Endothelial cell of hepatic sinusoid (primary cell): Measurements from ENCODE around the gene PEX3.

Source experiments
- in situ Hi-C: cut with HindIII; loops from 2 replicates; pipeline ENCODE4 v1.10.0; 2017; ENCODE audit warnings: low sequenced_read_pairs

Gene PEX3, protein sequence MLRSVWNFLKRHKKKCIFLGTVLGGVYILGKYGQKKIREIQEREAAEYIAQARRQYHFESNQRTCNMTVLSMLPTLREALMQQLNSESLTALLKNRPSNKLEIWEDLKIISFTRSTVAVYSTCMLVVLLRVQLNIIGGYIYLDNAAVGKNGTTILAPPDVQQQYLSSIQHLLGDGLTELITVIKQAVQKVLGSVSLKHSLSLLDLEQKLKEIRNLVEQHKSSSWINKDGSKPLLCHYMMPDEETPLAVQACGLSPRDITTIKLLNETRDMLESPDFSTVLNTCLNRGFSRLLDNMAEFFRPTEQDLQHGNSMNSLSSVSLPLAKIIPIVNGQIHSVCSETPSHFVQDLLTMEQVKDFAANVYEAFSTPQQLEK

DNA sequence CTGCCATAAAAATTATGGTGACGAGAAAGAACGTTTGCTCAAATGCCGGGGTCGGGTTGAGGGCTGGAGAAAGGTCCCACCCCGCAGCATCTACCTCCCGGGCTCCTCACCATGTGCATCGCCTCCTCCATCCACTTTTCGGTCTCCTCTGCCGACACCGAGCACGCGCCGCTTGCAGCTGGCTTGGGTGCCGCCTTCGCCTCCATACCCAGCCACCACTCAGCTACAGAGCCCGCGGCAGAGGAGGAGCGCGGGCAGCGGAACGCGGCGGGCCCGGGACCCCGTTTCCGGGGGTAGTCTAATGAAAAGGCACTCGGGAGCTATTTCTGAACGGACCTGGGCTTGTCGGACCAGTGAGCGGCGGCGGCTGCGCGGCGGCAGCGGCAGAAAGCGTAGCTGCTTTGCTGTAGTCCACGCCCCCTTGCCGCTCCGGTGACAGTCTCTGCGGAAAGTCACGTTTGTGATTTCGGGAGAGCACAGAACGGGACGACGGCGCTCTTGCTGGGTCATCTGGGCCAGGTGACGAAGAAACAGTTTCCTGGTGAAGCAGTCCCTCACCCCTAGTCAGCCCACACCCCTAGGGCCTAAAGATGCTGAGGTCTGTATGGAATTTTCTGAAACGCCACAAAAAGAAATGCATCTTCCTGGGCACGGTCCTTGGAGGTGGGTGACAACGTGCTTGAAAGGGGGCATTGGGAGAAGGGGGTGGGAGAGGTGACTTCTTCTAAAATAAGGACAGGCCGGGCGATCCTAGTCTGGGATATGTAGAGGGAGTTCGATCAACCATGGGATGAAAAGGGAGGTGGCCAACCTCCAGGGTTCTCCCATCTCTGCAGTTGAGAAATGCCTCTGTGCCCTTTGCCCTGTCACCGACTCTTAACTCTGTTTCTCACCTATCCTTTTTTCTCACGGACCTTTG lies at the start of gene PEX3, which contains the start of gene ADAT2:
Gene PEX3, plus strand, starts transcription at position 353 of the 919 bp plus-strand sequence. Its CDS starts 238 bp downstream, at position 591.
Gene ADAT2, minus strand, starts transcription at position 243 of the 919 bp plus-strand sequence. Its CDS starts 37 bp downstream, at position 206.
- in situ Hi-C loops: no loop called here

DNA sequence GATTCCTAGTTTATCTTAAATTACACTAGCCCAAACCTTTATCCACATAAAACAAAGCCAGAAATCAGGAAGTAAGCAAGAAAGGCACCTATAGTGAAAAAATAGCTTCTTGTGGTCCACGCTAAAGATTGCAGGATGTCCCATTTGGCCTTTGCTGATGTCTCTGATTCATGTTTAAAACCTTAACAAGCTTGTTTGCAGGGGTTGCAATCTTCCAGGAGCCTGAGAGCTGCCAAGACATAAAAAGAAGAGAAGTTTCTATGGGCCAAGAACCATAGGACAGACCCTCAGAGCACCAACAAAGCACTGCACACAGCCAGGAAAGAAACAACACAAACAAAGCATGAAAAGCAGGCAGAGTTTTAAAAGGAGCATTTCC lies 49.5 kb upstream of the PEX3 start:
- in situ Hi-C loops: no loop called here

DNA sequence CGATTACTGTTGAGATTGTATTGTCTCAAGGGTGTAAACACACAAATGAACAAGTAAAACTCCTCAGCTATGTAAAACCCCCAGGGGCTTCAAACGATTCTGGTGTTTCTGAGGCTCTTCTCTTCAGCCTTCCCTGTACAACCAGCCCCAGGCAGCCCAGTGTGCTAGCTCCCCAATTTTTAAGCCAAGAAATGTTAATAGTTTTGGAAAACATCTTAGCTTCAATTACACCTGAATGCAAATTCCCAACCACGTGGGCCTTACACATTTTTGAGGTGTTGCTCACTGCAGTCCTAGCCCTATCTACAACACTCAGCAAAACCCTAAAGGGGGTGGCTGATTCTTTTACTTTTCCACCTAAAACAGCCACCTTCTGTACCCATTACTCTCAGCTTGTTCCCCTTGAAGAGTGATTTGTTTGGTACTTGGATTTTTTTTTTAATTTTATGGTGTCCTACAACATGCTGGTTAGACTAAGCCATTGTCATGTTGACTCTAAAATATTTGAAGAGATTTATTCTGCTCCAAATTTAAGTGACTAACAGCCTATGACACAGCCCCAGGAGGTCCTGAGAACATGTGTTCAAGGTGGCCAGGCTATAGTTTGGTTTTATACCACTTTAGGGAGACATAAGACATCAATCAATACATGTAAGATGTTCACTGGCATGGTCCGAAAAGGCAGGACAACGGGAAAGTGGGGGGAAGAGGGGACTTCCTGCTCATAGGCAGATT lies 48.8 kb upstream of the PEX3 start:
- in situ Hi-C loops: no loop called here

DNA sequence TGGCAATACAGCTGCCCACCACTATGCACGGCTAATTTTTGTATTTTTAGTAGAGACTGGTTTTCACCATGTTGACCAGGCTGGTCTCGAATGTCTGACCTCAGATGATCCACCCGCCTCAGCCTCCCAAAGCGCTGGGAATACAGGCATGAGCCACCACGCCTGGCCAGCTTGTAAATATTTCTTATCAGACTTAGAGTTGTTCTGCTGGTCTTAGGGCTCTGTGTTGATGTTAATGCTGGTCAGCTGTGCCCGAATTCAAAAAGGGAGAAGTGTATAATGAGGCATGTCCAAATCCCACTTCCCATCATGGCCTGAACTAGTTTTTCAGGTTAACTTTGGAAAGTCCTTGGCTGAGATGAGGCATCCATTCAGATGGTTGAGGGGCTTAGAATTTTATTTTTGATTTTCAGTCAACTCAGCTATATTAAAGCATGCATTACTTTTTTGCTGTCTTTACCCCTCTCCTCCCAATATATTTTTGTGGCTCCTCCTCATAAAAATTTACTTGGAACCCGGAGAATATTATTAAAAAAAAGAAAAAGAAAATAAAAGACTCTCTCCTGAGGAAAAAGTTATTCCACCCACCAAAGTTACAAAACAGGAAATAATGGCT lies 47.8 kb upstream of the PEX3 start:
- in situ Hi-C loops: no loop called here

DNA sequence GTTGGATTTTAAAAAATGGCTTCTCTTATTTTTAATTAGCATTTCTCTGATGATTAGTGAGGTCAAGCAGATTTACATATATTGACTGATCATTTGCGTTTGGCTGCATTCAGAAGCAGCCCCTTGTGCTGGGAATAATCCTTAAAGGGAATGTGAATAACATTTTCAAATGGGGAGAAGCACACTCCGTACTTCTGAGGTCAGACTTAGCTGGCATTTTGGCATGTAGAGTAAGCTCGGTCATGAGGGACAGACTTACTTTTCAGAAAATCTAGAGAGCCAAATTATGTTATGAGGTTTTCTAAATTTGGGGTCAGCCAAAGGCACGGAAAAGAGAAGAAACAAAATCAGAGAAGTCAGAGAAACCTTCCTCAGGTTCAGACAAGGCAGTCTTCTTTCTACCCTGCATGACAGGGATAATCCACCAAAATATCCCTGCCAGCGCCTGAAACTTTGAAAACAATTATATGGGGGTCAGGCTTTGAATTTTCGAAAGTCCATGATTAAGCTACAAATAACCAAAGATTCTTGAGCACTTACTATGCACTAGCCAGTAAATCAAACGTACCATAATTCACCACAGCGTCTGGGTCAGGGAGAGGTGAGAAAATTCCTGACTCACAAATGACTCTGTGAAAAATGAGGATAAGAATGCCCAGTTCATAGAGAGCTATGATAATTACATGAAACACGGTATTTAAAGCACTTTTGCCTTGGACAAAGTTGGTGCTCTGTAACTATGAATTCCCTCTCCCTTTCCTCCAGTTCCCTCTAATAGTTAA lies 45.0 kb upstream of the PEX3 start:
- in situ Hi-C loops: no loop called here

DNA sequence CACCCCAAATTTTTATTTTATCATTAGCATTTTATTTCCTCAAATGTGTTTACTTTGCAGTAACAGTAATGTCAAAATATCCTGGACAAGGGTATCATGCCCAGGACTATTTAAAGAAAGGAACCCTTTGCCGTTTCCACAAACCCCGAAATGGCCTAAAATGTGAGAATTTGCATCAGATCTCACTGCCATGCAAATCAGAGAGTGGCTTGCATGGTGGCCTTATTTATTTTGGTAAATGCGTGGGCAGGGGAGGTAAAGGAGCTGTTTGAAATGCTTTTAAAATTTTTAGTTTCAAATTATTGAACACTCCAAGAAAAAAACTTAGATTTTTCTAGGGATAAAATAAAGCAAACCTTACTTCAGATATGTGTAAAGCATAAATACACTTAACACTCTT lies 43.9 kb upstream of the PEX3 start:
- in situ Hi-C loops: no loop called here

DNA sequence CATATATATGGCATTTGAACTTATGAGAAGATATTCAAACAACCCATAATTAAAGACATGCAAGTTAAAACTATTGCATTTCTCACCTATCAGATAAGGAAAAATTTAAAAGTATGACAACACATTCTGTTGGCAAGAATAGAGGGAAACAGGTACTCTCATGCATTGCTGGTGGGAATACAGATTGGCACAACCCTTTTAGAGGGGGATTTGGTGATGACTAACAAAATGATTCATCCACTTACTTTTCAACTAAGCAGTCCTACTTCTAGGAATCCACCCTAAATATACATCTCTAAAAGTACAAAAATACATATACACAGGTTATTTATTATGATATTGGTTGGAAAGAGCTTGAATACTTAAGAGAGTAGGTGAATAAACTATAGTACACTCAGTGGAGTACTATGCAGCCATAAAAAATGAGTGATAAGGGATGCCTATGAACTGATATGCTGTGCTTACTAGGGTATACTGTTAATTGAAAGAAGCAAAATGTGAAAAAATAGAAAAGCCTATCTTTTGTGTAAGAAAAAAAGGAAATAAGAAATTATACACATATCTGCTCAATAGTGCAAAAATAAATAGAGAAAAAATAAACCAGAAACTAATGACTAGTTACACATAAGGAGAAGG lies 42.3 kb upstream of the PEX3 start:
- in situ Hi-C loops: no loop called here

DNA sequence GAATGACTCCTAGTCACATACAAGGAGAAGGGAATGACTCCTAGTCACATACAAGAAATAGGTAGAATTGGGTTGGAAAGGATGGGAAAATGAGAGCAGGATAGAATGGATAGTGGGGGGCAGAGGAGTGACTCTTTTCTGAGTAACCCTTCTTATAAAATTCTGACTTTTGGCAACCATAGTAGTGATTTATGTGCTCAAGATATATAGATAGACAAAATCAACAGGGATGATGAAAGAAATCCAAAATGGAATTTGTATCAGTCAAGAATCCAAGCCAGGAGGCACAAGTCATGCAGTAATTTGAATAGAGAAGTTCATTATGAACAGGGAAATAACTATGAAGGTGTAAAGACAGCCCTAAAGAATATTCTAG lies 41.8 kb upstream of the PEX3 start:
- in situ Hi-C loops: no loop called here

DNA sequence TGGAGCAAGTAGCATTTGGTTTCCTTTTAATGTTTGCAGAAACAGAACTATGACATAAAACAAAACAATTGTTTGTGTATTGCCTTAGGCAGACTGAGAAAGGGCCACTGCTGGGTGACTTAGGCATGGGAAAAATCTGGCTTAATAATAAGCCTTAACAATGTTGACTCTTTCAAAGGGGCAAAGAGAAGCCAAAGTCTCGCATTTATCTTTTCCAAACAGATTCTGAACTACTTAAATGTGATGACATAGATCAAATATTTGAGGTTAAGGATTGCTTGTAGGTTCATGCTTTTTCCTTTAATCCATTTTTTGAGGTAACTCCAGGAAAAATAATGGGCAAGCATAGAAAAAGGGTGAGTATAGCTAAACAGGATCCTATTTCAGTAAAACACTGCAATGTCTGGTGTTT lies 39.7 kb upstream of the PEX3 start:
- in situ Hi-C loops: no loop called here

DNA sequence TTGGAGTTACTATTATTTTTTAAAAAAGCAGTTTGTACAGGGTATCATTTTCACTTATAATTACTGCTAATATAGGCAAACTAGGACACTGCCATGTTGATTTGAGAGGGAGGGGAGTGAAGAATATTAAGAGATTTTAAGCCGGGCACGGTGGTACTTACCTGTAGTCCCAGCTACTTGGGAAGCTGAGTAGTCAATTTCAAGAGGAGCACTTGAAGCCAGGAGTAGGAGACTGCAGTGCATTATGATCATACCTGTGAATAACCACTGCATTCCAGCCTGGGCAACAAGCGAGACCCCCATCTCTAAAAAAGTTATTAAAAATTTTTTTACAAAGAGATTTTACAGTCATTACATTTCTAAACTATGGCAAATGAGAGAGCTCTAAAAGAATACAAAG lies 35.8 kb upstream of the PEX3 start:
- in situ Hi-C loops: no loop called here

DNA sequence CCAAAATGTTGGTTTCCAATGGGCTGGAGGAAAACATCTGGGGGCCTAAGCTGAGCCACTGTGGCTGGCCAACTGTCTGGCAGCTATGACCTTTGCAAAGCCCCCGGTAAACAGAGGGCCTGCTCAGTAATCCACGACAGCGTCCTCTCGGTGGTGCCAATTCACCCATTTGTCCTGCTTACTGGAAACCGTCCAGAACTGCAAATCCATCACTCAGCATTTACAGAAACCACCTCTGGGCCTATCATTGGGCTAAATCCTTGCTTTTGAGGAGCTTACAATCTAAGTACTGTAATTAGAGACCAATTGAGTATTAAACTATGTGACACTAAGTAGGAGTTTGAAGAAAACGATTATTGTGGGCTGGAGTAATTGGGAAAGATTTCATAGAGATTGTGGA lies 31.1 kb upstream of the PEX3 start:
- in situ Hi-C loops: no loop called here

DNA sequence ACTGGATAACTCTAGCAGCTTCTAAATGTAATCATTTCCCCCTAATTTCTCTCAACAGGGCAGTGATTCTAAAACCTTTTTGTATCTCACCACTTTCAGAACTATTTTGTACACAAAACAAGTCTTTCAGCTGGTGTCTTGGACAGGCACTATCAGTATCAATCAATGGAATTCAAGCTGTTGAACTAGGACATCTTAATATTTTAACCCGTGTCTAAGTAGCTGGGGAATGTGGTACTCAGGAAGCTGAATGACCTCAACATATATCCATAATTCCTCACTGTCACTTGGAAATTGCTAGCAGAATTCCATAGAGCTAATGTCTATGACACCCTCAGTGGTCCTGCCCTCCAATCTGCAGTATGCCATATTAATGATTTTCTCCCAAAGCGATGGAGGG lies 24.6 kb upstream of the PEX3 start:
- in situ Hi-C loops: no loop called here

DNA sequence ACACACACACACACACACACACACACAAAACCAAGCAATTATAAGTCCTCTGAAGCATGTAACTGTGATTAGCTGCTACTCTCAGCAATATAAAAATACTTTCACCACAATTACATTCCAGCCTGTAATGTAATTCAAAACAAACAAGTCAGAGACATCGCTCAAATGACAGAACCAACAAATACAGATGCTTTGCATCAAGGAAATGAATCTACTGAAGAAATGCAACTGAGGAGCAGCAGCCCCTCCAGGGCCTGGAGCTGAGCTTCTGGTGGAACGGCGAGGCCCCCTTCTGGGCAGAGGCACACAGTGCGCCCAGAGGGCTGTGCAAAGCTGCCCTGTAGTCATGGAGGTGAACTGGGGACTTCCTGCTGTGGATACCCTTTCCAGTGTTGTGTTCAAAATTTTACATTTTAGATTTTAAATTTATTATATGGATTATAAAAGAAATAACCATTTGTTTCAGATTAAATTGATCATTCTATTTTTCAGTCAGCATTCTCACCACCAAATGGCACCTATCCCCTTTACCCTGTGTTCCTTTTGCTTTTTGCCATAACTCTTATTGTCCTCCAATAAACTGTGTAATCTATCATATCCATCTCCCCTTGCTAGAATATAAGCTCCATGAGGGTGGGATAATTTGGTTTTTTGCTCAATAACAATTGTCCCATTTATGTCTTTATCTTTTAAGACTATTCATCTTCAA lies 23.3 kb upstream of the PEX3 start:
- in situ Hi-C loops: no loop called here

DNA sequence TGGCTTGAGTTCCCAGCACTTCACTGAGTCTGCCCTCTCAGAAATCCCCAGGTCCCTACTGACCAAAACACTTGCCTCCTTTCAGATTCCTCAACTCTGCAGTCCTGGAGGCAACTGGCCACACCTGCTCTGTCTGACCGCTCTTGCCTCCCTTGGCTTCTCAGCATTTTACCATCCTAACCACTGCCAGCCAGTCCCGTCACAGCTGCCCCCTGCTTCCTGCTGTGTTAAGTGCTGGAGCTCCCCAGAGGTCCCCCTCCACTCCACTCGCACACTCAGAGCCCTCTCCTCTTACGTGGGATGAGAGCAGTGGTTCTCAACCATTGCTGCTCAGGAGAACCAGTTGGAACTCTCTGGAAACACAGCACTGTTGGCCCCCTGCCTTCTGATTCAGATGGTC lies 20.6 kb upstream of the PEX3 start:
- in situ Hi-C loops: loop anchor here (5.0 kb wide), 1 partner anchor 743 kb away; no protein-coding TSS in a partner anchor

DNA sequence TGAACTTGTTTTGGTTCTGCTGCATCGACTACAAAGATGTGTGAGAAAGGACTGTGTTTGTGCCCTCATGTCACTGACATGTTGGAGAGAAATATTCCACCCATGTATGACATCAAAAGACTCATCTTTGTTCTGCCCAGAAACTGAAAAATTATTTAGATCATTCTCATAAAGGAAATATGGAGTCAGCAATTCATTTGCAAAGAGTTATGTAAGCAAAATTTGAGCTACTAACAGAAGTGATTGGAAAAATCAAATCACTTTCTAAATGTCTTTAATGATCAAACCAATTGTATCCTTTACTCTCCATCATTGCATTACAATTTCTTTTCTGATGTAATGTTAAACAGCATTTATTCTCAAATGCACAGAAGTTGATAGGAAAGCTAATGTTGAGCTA lies 19.4 kb upstream of the PEX3 start:
- in situ Hi-C loops: loop anchor here (5.0 kb wide), 1 partner anchor 744 kb away; no protein-coding TSS in a partner anchor

DNA sequence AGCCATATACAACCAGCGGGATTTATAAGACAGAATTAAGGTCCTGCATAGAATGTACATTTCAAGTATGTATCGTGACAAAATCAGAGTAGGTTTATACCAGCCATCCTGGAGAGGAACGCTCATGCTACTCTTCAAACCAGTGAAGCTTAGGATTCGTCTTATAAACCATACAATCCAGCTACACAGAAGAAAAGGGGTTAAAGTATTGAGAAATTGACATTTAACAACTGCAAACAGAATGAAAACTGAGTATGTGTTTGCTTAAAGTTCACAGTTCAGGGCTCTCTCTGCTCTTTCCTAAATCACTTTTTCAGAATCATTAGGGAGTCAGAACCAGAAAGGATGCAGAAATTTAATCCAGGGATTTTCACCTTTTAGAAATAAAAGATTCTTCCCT lies 18.0 kb upstream of the PEX3 start:
- in situ Hi-C loops: loop anchor here (5.0 kb wide), 1 partner anchor 745 kb away; no protein-coding TSS in a partner anchor

DNA sequence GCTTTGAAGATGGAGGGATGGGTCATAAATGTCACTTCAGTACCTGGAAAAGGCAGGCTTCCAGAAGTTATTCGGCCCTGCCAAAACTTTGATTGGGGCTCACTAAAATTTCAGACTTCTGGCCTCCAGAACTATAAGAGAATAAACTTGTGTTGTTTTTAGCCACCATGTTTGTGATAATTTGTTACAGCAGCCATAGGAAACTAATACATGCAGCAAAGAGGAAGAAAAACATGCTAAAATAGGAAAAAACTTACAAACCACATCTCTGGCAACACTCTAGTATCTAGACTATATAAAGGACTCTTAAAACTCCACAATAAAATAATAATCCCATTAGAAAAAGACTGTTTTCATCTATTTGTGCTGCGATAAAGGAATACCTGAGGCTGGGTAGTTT lies 9.6 kb upstream of the PEX3 start:
- in situ Hi-C loops: no loop called here

DNA sequence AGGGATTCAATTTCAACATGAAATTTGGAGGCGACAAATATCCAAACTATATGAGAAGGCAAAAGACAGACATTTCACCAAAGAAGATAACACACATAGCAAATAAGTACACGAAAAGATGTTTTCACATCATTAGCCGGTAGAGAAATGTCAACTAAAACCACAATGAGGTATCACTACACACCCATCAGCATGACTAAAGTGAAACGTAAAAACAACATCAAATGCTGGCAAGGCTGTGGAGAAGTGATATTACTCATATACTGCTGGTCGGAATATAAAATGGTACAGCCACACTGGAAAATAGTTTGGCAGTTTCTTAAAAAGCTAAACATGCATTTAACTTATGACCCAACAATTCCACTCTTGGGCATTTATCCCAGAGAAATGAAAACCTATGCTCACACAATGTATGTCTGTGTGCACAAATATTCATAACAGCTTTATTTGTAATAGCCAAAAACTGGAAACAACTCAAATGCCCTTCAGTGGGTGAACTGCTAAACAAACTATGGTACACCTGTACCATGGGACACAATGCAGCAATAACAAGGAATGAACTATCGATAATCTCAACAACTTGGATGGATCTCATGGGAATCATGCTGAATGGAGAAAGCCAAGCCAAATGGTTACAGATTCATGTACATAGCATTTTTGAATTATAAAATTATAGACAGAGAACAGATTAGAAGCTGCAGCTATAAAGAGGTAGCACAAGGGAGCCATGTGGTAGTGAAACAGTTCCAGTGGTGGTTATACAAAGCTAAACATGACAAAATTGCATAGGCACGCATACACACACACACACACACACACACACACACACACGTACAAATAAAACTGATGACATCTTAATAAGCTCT lies 8.7 kb upstream of the PEX3 start:
- in situ Hi-C loops: no loop called here
